Heart right ventricle (tissue), 12 donors: ENCODE data around the gene RNF44. TPM values are rescaled to one million over a fixed set of nuclear protein-coding genes. Genes with fewer than 3 reads are reported as not detected.

Experiments
- polyA plus RNA-seq, 2 donors: library from polyadenylated mRNA; stranded (reverse); fragments of 200-250 nt; gene quantifications; one replicate each; pipeline ENCODE4 v1.2.3, GENCODE V29; 2013
- total RNA-seq, 10 donors: library from RNA; stranded (reverse); fragmentation: NEBNext Ultra II Directional in 3 of 10; extraction: Animal tissue kit (Norgen Biotek cat#: 25700) in 3 of 10; gene quantifications; one replicate each; pipeline versions ENCODE4 v1.2.1 to v1.2.4, GENCODE V29; 2021 to 2023
- donor health status: ischemic (EF 13 %, LVEDD 7.1; RV severe dilation, severe dysfunction).
- donor health status: healthy with polysubstance abuse.
- donor health status: DM: no; HTN: yes; CAD: no.
- donor health status: DM: no; HTN: no; CAD: no.
- donor health status: ischemic (EF 25% LVEDD 6.9; RV normal size, moderate dysfunction).
- donor health status: ischemic (EF 25% LVEDD 5.7; RV mildly dilated, moderate dysfunction).
- donor health status: healthy.
- donor health status: nonischemic (EF 11% LVEDD 7.7; RV severe dilation, severe dysfunction).
- donor health status: DM: yes; HTN: yes; CAD: no.
- donor health status: PGD.
- donor health status: ischemic (EF 29% LVEDD 5.4; RV normal size, mild dysfunction).
- donor health status: nonischemic (EF 23%, LVEDD 6.1; RV moderate dilation, normal function).

Gene RNF44
- total and polyA plus RNA-seq, 12 donors: 7.9 to 31.1 (median 21.5) TPM

Other genes starting within 250 kb of the RNF44 start
- gene KIAA1191, start 175.6 kb downstream of the RNF44 start, total RNA-seq: 100 to 1,000 TPM in 4 of 10 donors, 10 to 100 TPM in 6; 74.9 to 121 (median 91.9) TPM
- 10 to 100 TPM; 38.8 to 45.1 TPM for gene KIAA1191, start 175.6 kb downstream of the RNF44 start, polyA plus RNA-seq
- gene ARL10, start 171.9 kb downstream of the RNF44 start, total RNA-seq: 1 to 10 TPM; 2.7 to 9.2 (median 6.7) TPM
- 10 to 100 TPM in 1 of 2 donors, 1 to 10 TPM in 1; 1.5 to 12.3 TPM for gene ARL10, start 171.9 kb downstream of the RNF44 start, polyA plus RNA-seq
- gene NOP16, start 148.8 kb downstream of the RNF44 start, total RNA-seq: 10 to 100 TPM; 11.3 to 25.9 (median 18.5) TPM
- gene NOP16, start 148.8 kb downstream of the RNF44 start, polyA plus RNA-seq: 10 to 100 TPM; 59.0 to 84.0 TPM
- gene HIGD2A, start 148.7 kb downstream of the RNF44 start, total RNA-seq: 100 to 1,000 TPM; 198 to 276 (median 228) TPM
- gene HIGD2A, start 148.7 kb downstream of the RNF44 start, polyA plus RNA-seq: 100 to 1,000 TPM; 325 to 349 TPM
- 100 to 1,000 TPM; 192 to 246 (median 214) TPM for gene CLTB, start 120.9 kb downstream of the RNF44 start, total RNA-seq
- gene CLTB, start 120.9 kb downstream of the RNF44 start, polyA plus RNA-seq: 100 to 1,000 TPM; 546 to 569 TPM
- gene FAF2, start 89.0 kb downstream of the RNF44 start, total RNA-seq: 10 to 100 TPM; 12.8 to 19.9 (median 14.9) TPM
- gene FAF2, start 89.0 kb downstream of the RNF44 start, polyA plus RNA-seq: 10 to 100 TPM; 10.1 to 10.4 TPM
- gene CDHR2, start 11.9 kb upstream of the RNF44 start, total RNA-seq: under 1 TPM in 2 of 10 donors, not detected in 8; 0.19 to 0.22 TPM
- under 1 TPM in 1 of 2 donors, not detected in 1; 0.03 TPM for gene CDHR2, start 11.9 kb upstream of the RNF44 start, polyA plus RNA-seq
- 1 to 10 TPM in 1 of 10 donors, under 1 TPM in 9; 0.06 to 1.0 (median 0.38) TPM for gene GPRIN1, start 72.8 kb upstream of the RNF44 start, total RNA-seq
- gene GPRIN1, start 72.8 kb upstream of the RNF44 start, polyA plus RNA-seq: under 1 TPM; 0.22 to 0.26 TPM
- under 1 TPM in 2 of 10 donors, not detected in 8; 0.35 to 0.39 TPM for gene SNCB, start 93.1 kb upstream of the RNF44 start, total RNA-seq
- not detected for gene SNCB, start 93.1 kb upstream of the RNF44 start, polyA plus RNA-seq
- not detected for gene EIF4E1B, start 93.3 kb upstream of the RNF44 start, total RNA-seq
- gene EIF4E1B, start 93.3 kb upstream of the RNF44 start, polyA plus RNA-seq: not detected
- 10 to 100 TPM; 20.8 to 48.3 (median 27.3) TPM for gene TSPAN17, start 110.1 kb upstream of the RNF44 start, total RNA-seq
- gene TSPAN17, start 110.1 kb upstream of the RNF44 start, polyA plus RNA-seq: 10 to 100 TPM; 13.2 to 27.6 TPM